ENCODE results near the gene LRBA.

DNA sequence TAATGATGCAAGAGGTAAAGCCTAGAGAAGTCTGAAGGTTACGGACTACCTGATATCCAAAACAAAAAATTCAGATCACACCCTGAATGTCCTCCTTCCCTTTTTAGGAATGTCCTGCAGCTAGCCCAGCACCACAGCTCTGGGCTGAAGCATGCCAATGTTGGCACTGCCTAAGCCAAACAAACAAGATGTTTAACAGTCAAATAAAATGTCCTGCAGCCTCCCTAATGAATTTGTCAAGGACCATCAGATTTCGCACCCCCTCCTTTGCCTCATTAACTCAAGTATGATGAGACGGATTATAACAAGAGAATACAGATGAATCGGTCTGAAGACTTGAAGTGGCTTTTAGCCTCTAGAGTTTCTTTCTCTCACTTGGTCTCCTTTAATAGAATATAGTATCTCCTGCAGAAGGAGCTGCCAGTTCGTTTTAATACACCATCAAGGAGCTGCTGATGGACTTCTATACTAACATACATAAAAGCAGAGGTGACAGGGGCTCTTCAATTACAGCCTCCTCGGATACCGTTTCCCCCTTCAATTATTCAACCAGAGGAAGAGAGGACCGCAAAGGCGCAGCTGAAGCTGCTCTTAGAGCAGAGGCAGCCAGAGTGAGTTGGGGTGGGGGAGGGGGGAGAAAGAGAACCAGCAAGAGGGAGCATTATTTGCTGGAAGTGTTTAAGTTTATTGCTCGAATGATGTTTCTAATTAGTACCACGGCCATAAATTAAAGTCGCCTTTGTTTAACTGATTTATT, 436.2 kb downstream of the LRBA start:
- no peak for TF ChIP-seq POLR2A (IDR thresholded peaks at IDR 0.05)
- TF ChIP-seq, protein P1, sequence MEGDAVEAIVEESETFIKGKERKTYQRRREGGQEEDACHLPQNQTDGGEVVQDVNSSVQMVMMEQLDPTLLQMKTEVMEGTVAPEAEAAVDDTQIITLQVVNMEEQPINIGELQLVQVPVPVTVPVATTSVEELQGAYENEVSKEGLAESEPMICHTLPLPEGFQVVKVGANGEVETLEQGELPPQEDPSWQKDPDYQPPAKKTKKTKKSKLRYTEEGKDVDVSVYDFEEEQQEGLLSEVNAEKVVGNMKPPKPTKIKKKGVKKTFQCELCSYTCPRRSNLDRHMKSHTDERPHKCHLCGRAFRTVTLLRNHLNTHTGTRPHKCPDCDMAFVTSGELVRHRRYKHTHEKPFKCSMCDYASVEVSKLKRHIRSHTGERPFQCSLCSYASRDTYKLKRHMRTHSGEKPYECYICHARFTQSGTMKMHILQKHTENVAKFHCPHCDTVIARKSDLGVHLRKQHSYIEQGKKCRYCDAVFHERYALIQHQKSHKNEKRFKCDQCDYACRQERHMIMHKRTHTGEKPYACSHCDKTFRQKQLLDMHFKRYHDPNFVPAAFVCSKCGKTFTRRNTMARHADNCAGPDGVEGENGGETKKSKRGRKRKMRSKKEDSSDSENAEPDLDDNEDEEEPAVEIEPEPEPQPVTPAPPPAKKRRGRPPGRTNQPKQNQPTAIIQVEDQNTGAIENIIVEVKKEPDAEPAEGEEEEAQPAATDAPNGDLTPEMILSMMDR (IDR thresholded peaks at IDR 0.05) = no peak
- TF ChIP-seq POLR2AphosphoS5 (IDR thresholded peaks at IDR 0.05; ENCODE audit: insufficient read depth in 1 of 2, low read depth in 1 of 2) = no peak
